ENCODE results near the gene SLC30A2. TPM values are rescaled to one million over a fixed set of nuclear protein-coding genes. Genes with fewer than 3 reads are reported as not detected.

SLC30A2 gene
- total RNA-seq, 4 donors from 2014 or later, result 0.14 TPM; not detected in 3

- 55% methylated on average over 3 of the region's 3 CpGs; no CpG with 5 or more reads in 1 of the 2 donors for WGBS, 2 donors (ENCODE audit: low coverage in 1 of 2)
- H3K4me3 ChIP-seq, result no peak overlapping the region
- no peak overlapping the region for H3K27ac ChIP-seq
- no peaks in the 10 kb centered on the region for H3K36me3 ChIP-seq
- peak; percentile 25 for DNase-seq
- peaks cover 0 to 11% (median 5%) of the 10 kb centered on the region in 4 donors for H3K4me1 ChIP-seq
- intact Hi-C loops (cut with DNase I; ENCODE audit: low total_unique reads) (no loop called here), in situ Hi-C loops (cut with MboI; ENCODE audit: low pct_ligation_motif_present in 1 of 4, low pct_unique_long_range_greater_than_20kb in 1 of 4, low sequenced_read_pairs in 3 of 4) (no loop called here)
- H3K27me3 ChIP-seq, result peaks cover 20% of the 10 kb centered on the region
- H3K9me3 ChIP-seq, result no peaks in the 10 kb centered on the region
- TF ChIP-seq CTCF (IDR thresholded peaks at IDR 0.05) (no peak), EP300 (IDR thresholded peaks at IDR 0.05; ENCODE audit: low read depth) (no peak), POLR2A (IDR thresholded peaks at IDR 0.05) (no peak)
These were observed 29.7 kb upstream of the SLC30A2 start for GRCh38 chr1:26075421-26076144.

- WGBS, 2 donors (ENCODE audit: low coverage in 1 of 2), result 47% methylated on average over 6 of the region's 6 CpGs; no CpG with 5 or more reads in 1 of the 2 donors
- intact Hi-C loops (cut with DNase I; ENCODE audit: low total_unique reads), result no loop called here
- no peak overlapping the region for H3K27ac ChIP-seq
- TF ChIP-seq POLR2A (IDR thresholded peaks at IDR 0.05), result no peak
- TF ChIP-seq POLR2AphosphoS5 (IDR thresholded peaks at IDR 0.05), result no peak
- no peak for TF ChIP-seq CTCF (IDR thresholded peaks at IDR 0.05)
- no peak for TF ChIP-seq EP300 (IDR thresholded peaks at IDR 0.05; ENCODE audit: low read depth)
- H3K36me3 ChIP-seq, result no peaks in the 10 kb centered on the region
- in situ Hi-C loops (cut with MboI; ENCODE audit: low pct_ligation_motif_present in 1 of 4, low pct_unique_long_range_greater_than_20kb in 1 of 4, low sequenced_read_pairs in 3 of 4), result no loop called here
- no peak overlapping the region for H3K4me3 ChIP-seq
- peaks cover 0 to 8% (median 0%) of the 10 kb centered on the region in 4 donors for H3K4me1 ChIP-seq
- DNase-seq, result no peak
- H3K27me3 ChIP-seq, result peaks cover 26% of the 10 kb centered on the region
- no peaks in the 10 kb centered on the region for H3K9me3 ChIP-seq
These were observed 26.4 kb upstream of the SLC30A2 start for GRCh38 chr1:26072305-26072704.

- intact Hi-C loops (cut with DNase I; ENCODE audit: low total_unique reads) (no loop called here), in situ Hi-C loops (cut with MboI; ENCODE audit: low pct_ligation_motif_present in 1 of 4, low pct_unique_long_range_greater_than_20kb in 1 of 4, low sequenced_read_pairs in 3 of 4) (no loop called here)
- Histone ChIP-seq H3K4me1 (peaks cover 0 to 8% (median 0%) of the 10 kb centered on the region in 4 donors), H3K27me3 (peaks cover 26% of the 10 kb centered on the region), H3K27ac (no peak overlapping the region), H3K36me3 (no peaks in the 10 kb centered on the region), H3K4me3 (no peak overlapping the region), H3K9me3 (no peaks in the 10 kb centered on the region)
- DNase-seq, result no peak
- no peak for TF ChIP-seq CTCF (IDR thresholded peaks at IDR 0.05)
- TF ChIP-seq POLR2A (IDR thresholded peaks at IDR 0.05), result no peak
- TF ChIP-seq EP300 (IDR thresholded peaks at IDR 0.05; ENCODE audit: low read depth), result no peak
- no peak for TF ChIP-seq POLR2AphosphoS5 (IDR thresholded peaks at IDR 0.05)
- WGBS, 2 donors (ENCODE audit: low coverage in 1 of 2), result 95 to 96% methylated on average over 4 to 6 of the region's 6 CpGs
These were observed 25.0 kb upstream of the SLC30A2 start for GRCh38 chr1:26070963-26071342.

- Histone ChIP-seq H3K9me3 (no peaks in the 10 kb centered on the region), H3K27me3 (peaks cover 26% of the 10 kb centered on the region), H3K4me1 (peaks cover 0 to 8% (median 0%) of the 10 kb centered on the region in 4 donors), H3K4me3 (no peak overlapping the region), H3K27ac (no peak overlapping the region), H3K36me3 (no peaks in the 10 kb centered on the region)
- in situ Hi-C loops (cut with MboI; ENCODE audit: low pct_ligation_motif_present in 1 of 4, low pct_unique_long_range_greater_than_20kb in 1 of 4, low sequenced_read_pairs in 3 of 4), result no loop called here
- DNase-seq, result no peak
- WGBS, 2 donors (ENCODE audit: low coverage in 1 of 2), result 74 to 76% methylated on average over 2 to 4 of the region's 4 CpGs
- no peak for TF ChIP-seq EP300 (IDR thresholded peaks at IDR 0.05; ENCODE audit: low read depth)
- no peak for TF ChIP-seq POLR2A (IDR thresholded peaks at IDR 0.05)
- TF ChIP-seq CTCF (IDR thresholded peaks at IDR 0.05), result no peak
- TF ChIP-seq POLR2AphosphoS5 (IDR thresholded peaks at IDR 0.05), result no peak
- intact Hi-C loops (cut with DNase I; ENCODE audit: low total_unique reads), result no loop called here
These were observed 24.5 kb upstream of the SLC30A2 start for GRCh38 chr1:26070296-26070962.

Data from transverse colon (tissue), 4 donors.